ENCODE data around the gene ENTPD2.

ENTPD2 gene

DNA sequence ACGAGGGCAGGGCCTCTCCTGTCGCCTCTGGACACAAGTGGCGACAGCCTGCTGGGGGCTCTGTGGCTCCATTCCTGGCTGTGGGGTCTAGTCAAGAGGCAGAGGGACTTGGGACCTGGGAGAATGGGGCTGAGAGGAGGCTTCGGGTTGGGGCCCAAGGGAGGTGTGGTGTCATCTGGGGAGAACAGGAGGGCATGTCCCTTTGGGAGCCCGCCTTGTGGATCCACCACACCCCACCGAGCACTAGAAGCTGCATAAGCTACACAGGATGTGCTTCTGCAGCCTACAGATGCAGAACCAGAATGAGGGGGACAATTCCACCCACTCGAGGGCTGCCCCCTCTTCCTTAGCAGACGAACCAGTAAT, 29.0 kb upstream of the ENTPD2 start:
- Histone ChIP-seq H3K9ac (peak overlapping the region in 8 of 11 experiments; percentile 8 to 56 (median 42); a peak in 13 of 22 replicates), H3K27ac (peak overlapping the region in 7 of 11 experiments; percentile 32 to 69 (median 57); a peak in 14 of 22 replicates), H3K36me3 (peaks cover 0 to 50% (median 14%) of the 10 kb centered on the region in 11 experiments; a peak in 14 of 22 replicates), H3K4me1 (peaks cover 85 to 91% (median 89%) of the 10 kb centered on the region in 10 experiments), H3K4me3 (peak overlapping the region in 3 of 10 experiments; percentile 27 to 36 (median 30); a peak in 4 of 20 replicates), H3K4me2 (peak overlapping the region; percentile 97 to 100 (median 99)), H3K27me3 (peaks cover 0 to 3% (median 0%) of the 10 kb centered on the region in 11 experiments; a peak in 1 of 22 replicates), H3K9me3 (replicated peaks in 1 of 11) (no peaks in the 10 kb centered on the region), H4K20me1 (peaks cover 36 to 68% (median 59%) of the 10 kb centered on the region in 11 experiments; a peak in 21 of 22 replicates)
- TF ChIP-seq Cebpa-rat (IDR thresholded peaks at IDR 0.05) = no peak

DNA sequence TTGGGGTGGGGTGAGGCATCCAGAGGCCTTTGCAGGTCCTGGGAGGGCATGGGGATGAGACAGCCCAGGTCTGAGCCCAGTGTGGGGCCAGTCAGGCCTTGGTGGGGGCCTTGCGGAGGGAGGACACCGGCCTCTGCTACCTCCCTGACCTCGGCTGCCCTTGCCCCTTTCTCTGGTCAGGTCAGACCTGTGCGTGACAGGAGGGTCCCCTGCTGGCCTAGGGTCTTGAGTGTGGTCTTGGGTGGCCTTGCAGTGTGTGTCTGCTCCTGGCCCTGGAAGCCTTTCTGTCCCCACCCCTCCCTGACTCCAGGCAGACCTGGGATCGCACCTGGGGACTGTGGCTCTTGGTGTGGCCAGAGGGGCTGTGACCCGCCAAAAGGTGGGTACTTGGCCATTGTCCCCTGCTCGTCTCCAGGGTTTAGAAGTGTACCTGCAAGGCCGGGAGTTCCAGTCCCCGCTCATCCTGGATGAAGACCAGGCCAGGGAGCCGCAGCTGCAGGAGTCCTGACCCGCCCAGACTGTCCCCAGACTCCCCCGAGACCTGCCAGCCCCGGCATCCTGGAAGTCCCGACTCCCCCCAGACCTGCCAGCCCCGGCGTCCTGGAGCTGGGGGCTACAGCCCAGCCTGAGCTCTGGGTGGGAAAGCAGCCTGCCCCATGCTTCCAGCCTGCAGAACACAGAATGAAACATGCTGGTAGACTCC, 28.5 kb upstream of the ENTPD2 start:
- peak overlapping the region in 5 of 11 experiments; percentile 42 to 69 (median 57); a peak in 6 of 22 replicates for H3K27ac ChIP-seq
- H3K4me3 ChIP-seq = peak overlapping the region in 2 of 10 experiments; percentile 27 to 36; a peak in 2 of 20 replicates
- peaks cover 80 to 90% (median 85%) of the 10 kb centered on the region in 10 experiments for H3K4me1 ChIP-seq
- no peak for TF ChIP-seq Cebpa-rat (IDR thresholded peaks at IDR 0.05)
- no peaks in the 10 kb centered on the region for H3K9me3 ChIP-seq (replicated peaks in 1 of 11)
- peaks cover 36 to 69% (median 59%) of the 10 kb centered on the region in 11 experiments; a peak in 21 of 22 replicates for H4K20me1 ChIP-seq
- peaks cover 0 to 50% (median 14%) of the 10 kb centered on the region in 11 experiments; a peak in 14 of 22 replicates for H3K36me3 ChIP-seq
- peak overlapping the region in 8 of 11 experiments; percentile 8 to 56 (median 42); a peak in 11 of 22 replicates for H3K9ac ChIP-seq
- H3K27me3 ChIP-seq = peaks cover 0 to 3% (median 0%) of the 10 kb centered on the region in 11 experiments; a peak in 1 of 22 replicates
- peak overlapping the region; percentile 97 to 100 (median 99) for H3K4me2 ChIP-seq

DNA sequence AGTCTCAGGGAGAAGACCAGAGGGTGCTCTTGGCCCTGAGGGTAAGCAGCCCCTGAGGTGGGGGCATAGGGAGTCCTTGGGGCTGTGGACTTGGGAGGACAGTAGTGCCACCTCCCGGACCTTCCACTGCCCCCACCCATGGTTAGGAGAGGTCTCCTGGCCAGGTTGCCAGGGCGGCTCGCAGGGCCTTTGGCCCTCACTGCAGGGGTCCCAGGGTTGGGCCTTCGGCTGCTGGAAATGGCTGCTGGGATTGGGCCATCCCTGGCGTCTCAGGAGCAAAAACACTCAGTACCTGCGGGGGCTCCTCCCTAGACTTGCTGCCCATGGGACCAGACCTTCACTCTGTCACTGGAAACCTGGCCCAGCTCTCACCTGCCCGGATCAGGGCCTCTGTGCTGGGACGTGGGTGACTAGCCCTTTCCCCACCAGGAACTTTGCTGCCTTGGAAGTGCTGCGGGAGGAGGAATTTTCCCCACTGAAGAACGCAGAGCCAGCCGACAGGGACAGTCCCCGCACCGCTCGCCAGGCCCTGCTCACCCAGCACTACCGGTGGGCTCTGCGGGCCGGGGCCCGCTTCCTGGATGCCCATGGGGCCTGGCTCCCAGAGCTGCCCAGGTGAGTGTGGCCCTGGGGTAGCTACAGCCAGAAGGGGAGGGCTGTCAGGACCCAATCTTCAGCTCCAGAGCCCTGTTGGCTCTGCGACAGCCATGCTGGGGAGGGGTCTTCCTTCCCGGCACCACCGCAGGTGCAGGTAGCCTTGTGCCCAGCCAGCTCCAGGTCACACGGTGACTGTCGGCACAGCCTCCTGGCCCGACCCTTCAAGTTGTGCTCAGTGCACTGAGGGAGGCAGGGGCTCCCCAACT, 26.6 kb upstream of the ENTPD2 start:
- peaks cover 0 to 3% (median 0%) of the 10 kb centered on the region in 11 experiments; a peak in 1 of 22 replicates for H3K27me3 ChIP-seq
- peaks cover 84 to 91% (median 89%) of the 10 kb centered on the region in 10 experiments for H3K4me1 ChIP-seq
- H3K9ac ChIP-seq = peak overlapping the region in 9 of 11 experiments; percentile 12 to 73 (median 40); a peak in 14 of 22 replicates
- peaks cover 0 to 50% (median 14%) of the 10 kb centered on the region in 11 experiments; a peak in 14 of 22 replicates for H3K36me3 ChIP-seq
- no peaks in the 10 kb centered on the region for H3K9me3 ChIP-seq (replicated peaks in 1 of 11)
- peak overlapping the region in 3 of 10 experiments; percentile 42 to 96 (median 81); a peak in 7 of 20 replicates for H3K4me3 ChIP-seq
- H4K20me1 ChIP-seq = peaks cover 36 to 69% (median 59%) of the 10 kb centered on the region in 11 experiments; a peak in 21 of 22 replicates
- H3K4me2 ChIP-seq = peak overlapping the region; percentile 95 to 100 (median 97)
- H3K27ac ChIP-seq = peak overlapping the region in 1 of 11 experiments; percentile 4; a peak in 1 of 22 replicates
- TF ChIP-seq Cebpa-rat (IDR thresholded peaks at IDR 0.05) = no peak

DNA sequence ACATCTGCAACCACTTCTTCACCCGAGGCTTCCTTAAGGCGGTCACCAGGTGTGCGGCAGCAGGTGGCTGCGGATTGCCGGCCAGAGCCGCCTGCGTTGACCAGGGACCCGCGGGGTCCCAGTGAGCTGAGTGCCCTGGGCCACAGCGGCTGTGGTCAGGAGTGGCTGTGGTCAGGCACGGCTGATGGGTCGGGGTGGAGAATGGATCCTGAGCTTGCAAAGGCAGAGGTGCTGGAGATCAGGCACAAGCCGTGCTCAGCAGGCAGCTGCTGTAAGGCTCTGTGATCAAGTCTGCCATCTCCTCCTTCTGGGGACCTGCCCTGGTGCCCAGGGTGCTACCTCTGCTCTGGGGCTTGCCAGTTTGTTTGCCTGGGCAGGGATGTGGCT, 25.5 kb upstream of the ENTPD2 start:
- peaks cover 0 to 50% (median 14%) of the 10 kb centered on the region in 11 experiments; a peak in 14 of 22 replicates for H3K36me3 ChIP-seq
- 0 out of 22 replicates have a peak overlapping the region, but pooled peaks of 1 of the 11 experiments have one; percentile 4 for H3K27ac ChIP-seq
- H3K4me1 ChIP-seq = peaks cover 84 to 91% (median 89%) of the 10 kb centered on the region in 10 experiments
- peak overlapping the region; percentile 95 to 100 (median 97) for H3K4me2 ChIP-seq
- no peak for TF ChIP-seq Cebpa-rat (IDR thresholded peaks at IDR 0.05)
- no peaks in the 10 kb centered on the region for H3K9me3 ChIP-seq (replicated peaks in 1 of 11)
- peak overlapping the region in 3 of 10 experiments; percentile 42 to 96 (median 81); a peak in 7 of 20 replicates for H3K4me3 ChIP-seq
- H4K20me1 ChIP-seq = peaks cover 36 to 66% (median 59%) of the 10 kb centered on the region in 11 experiments; a peak in 21 of 22 replicates
- H3K27me3 ChIP-seq = peaks cover 0 to 3% (median 0%) of the 10 kb centered on the region in 11 experiments; a peak in 1 of 22 replicates
- H3K9ac ChIP-seq = peak overlapping the region in 9 of 11 experiments; percentile 5 to 73 (median 39); a peak in 10 of 22 replicates

DNA sequence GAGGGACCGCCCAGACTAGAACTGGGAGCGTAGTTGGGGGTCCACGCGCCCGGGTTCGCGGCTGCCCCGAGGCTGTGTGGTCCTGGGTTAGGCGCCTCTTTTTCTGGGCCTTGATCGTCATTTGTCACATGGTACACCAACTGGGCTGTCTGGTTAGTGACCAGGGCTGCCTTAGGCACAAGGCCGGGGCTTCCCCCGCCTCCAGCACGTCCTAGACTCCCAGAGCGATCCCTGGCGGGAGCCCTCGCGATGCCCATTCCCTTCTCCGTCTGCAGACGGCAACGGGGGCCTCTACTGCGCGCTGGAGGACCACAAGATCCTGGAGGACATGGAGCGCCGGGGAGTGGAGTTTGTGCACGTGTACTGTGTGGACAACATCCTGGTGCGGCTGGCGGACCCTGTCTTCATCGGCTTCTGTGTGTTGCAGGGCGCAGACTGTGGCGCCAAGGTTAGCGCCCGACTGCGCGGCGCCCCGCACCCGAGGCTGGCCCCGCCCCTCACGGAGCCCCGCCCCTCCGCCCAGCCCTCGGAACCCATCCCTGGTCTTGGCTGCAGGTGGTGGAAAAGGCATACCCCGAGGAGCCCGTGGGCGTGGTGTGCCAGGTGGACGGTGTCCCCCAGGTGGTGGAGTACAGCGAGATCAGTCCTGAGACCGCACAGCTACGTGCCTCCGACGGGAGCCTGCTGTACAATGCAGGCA, 25.0 kb upstream of the ENTPD2 start:
- Histone ChIP-seq H3K27ac (no peak overlapping the region), H4K20me1 (peaks cover 36 to 60% (median 53%) of the 10 kb centered on the region in 11 experiments; a peak in 21 of 22 replicates), H3K4me3 (peak overlapping the region in 9 of 10 experiments; percentile 70 to 96 (median 79); a peak in 17 of 20 replicates), H3K9me3 (replicated peaks in 1 of 11) (no peaks in the 10 kb centered on the region), H3K9ac (peak overlapping the region in 8 of 11 experiments; percentile 81 to 88 (median 83); a peak in 15 of 22 replicates), H3K36me3 (peaks cover 0 to 50% (median 14%) of the 10 kb centered on the region in 11 experiments; a peak in 14 of 22 replicates), H3K4me1 (peaks cover 83 to 91% (median 89%) of the 10 kb centered on the region in 10 experiments), H3K4me2 (peak overlapping the region; percentile 95 to 100 (median 97)), H3K27me3 (peaks cover 0 to 3% (median 0%) of the 10 kb centered on the region in 11 experiments; a peak in 1 of 22 replicates)
- no peak for TF ChIP-seq Cebpa-rat (IDR thresholded peaks at IDR 0.05)

DNA sequence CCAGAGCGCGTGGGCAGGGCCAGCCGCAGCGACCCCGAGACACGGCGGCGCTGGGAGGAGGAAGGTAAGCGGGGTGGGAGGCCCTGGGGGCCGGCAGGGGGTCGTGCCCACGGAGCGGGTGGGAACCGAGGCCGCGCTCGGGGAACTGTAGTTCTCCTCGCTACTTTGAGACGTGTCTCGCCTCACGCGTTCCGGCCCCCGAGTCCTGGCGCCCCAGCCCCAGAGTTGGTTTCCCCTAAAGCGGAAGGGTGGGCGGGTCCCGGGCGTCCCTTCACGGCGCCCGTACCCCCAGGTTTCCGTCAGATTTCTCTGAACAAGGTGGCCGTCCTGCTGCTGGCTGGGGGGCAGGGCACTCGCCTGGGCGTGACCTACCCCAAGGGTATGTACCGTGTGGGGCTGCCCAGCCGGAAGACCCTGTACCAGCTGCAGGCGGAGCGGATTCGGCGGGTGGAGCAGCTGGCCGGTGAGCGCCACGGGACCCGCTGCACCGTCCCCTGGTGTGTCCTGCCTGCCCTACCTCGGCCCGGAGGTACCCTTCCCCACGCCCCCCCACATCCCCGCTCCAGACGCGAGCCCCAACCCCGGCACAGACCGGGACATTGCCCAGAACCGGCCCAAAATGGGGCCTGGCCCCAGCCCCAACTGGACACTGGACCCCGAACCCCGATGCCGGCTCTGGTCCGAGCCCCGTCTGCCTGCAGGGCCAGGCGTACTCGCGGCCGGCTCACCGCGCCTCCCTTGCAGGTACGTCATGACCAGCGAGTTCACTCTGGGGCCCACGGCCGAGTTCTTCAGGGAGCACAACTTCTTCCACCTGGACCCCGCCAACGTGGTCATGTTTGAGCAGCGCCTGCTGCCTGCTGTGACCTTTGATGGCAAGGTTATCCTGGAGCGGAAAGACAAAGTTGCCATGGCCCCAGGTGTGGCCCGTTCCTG, 24.2 kb upstream of the ENTPD2 start:
- Histone ChIP-seq H3K4me1 (peaks cover 83 to 91% (median 89%) of the 10 kb centered on the region in 10 experiments), H3K4me2 (peak overlapping the region; percentile 95 to 100 (median 97)), H3K9me3 (replicated peaks in 1 of 11) (no peaks in the 10 kb centered on the region), H4K20me1 (peaks cover 33 to 52% (median 48%) of the 10 kb centered on the region in 11 experiments; a peak in 21 of 22 replicates), H3K27me3 (peaks cover 0 to 3% (median 0%) of the 10 kb centered on the region in 11 experiments; a peak in 1 of 22 replicates), H3K36me3 (peaks cover 0 to 49% (median 14%) of the 10 kb centered on the region in 11 experiments; a peak in 14 of 22 replicates), H3K4me3 (peak overlapping the region; percentile 70 to 96 (median 80)), H3K27ac (peak overlapping the region; percentile 62 to 79 (median 71)), H3K9ac (peak overlapping the region; percentile 72 to 88 (median 83))
- no peak for TF ChIP-seq Cebpa-rat (IDR thresholded peaks at IDR 0.05)

Data from BLaER1 treated with 17β-estradiol and CSF1 and Interleukin-3, amounts not matched to agents 10 nM and 100 nM (cell line).